ENCODE measurements around the gene USP50.
"Not testable (repeated sequence)": the region's sequence is repeated elsewhere in the genome, so short reads cannot be mapped to it uniquely, and the experiment has no call there.

Gene USP50

GRCh38 chr15:50546566-50546965 lies at the start of gene USP50:
Gene USP50 (minus strand): TSS chr15:50546666. CDS start chr15:50546525, 141 bp downstream.
- DNase-seq: no peak

GRCh38 chr15:50594311-50594710 lies 47.8 kb upstream of the USP50 start:
- DNase-seq: no peak

DNA sequence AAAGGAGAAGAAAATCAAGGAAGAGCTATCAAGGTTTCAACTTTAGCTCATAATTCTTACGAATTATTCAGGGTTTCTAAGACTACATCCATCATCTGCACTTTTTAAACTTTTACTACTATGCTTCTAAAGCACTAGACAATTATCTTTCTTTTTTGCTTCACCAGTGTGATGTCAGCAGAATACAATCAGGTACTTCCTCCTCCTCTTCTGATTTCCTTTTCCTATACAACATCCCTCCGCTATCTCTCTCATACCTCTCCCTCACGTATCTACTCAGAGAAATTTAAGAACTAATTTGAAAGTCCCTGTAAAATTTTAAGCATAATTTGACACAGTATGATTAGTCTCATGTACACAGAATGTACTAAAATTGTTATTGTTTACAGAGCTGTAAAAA lies 47.3 kb upstream of the USP50 start:
- DNase-seq: no peak

DNA sequence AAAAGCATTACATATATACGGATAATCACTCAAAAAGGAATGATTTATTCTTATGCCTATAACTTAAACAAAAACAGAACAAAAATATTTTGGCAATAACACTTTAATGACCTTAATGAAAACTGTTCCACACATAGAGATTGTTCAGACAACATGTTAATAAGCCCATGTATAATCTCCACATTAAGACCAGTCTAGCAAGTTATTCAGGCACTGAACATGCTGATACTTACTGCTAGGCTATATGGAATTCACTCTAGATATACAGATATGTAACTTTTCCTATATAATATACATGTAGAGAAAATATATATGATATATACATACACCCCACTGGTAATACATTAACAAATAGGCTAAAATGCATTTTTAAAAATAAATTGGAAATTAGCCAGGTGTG lies 43.8 kb upstream of the USP50 start:
- DNase-seq: no peak

GRCh38 chr15:50577492-50577891 lies 31.0 kb upstream of the USP50 start:
- DNase-seq: no peak

DNA sequence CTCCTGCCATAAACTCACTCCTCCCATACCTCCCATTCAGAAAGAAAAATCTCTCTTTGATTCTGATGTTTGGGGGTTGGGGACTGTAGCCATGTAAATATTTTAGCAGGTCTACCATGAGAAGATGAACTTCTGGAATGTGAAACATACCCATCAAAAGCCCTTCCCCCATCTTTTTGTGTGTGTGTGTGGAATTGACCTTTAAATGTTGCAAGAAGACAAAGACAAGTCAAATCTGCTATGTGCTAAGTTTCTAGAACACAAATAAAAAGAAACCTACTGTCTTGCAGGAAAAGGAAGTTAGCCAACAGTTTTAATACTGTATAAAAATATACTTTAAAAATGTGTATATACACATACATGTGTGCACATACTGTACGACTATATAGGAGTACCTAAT lies 29.7 kb upstream of the USP50 start:
- no peak for DNase-seq

- DNase-seq: not testable (repeated sequence)
Observed at GRCh38 chr15:50573842-50574241, 27.4 kb upstream of the USP50 start.

GRCh38 chr15:50563756-50564155 lies 17.3 kb upstream of the USP50 start:
- no peak for DNase-seq

DNA sequence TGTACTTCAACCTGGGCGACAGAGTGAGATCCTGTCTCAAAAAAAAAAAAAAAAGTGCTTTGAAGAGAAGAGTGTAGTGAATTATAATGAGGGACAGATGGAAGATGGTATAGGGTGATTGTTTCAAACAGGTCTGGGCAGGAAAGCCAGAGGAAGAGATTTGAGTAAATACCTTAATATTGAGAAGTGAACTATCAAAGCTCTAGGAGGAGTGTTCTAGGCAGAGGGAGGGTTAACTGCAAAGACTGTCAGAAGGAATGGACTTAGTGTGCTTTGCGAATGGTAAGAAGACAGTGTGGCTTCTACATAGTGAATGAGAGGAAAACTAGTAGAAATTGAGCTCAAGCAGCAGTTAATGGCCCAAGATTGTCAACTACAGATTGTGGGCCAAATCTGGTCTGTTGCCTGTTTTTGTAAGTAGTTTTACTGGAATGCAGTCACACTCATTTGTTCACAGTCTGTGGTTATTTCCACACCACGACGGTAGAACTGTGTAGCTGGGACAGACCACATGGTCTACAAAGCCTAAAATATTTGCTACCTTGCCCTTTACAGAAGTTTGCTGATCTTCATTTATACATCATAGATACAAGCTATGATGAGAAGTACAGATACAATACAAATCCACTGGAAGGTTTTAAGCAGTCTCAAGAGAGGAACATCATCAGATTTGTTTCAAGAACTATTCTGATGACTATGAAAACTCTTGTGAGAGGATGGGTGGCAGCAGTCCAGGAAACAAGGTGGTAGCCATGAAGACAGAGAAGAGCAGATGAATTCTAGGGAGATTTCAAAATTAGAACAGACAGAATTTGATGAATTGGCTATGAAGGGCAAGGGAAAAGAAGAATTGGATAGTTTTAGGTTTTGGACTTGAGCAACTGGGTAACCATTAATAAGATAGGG lies 16.5 kb upstream of the USP50 start:
- DNase-seq: no peak

DNA sequence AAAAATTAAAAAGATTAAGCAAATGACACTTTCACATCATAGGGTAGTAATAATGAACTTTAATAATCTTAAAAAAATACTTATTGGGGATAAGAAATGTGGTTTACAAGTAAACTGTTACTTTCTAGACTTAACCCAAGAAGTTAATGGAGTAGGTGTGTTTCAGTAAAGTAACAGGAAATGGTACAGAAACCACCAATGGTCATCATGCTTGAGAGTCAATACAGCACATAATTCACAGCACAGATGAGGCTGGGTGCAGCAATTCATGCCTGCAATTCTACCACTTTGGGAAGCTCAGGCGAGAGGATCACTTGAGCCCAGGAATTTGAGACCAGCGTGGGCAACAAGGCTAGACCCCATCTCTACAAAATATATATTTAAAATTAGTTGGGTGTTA lies 11.5 kb upstream of the USP50 start:
- no peak for DNase-seq

DNA sequence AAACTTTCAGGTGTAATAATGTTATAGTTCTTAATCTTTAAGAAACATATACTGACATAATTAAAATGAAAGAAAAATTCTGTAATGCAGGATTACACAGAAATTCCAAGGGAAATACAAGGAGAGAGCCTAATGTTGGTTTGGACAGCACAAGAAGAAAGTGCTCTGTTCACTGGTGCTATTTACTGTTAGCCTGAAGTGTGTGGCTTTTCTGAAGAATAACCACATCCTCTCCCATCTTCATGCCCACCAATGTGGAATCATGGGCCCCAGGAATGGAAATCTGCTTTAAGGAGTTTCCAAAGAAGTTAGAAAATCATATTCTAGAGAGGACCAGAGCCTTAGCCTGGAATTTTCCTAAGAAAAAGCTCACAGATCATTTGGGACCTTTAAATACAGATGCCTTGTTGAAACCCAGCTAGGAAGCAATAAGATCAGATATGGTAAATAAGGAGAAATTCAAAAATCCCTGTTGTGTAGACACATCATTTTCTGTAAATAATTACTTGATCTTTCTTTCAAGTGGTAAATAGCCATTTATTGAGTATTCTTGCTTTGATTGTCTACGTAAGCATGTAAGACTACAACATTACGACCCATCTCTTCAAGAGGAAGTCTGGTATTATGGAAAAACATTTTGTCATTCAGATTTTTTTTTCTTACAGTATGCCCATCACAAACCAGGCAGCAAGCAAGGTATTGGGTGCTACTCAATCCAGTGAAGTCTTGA lies 10.3 kb upstream of the USP50 start:
- no peak for DNase-seq

DNA sequence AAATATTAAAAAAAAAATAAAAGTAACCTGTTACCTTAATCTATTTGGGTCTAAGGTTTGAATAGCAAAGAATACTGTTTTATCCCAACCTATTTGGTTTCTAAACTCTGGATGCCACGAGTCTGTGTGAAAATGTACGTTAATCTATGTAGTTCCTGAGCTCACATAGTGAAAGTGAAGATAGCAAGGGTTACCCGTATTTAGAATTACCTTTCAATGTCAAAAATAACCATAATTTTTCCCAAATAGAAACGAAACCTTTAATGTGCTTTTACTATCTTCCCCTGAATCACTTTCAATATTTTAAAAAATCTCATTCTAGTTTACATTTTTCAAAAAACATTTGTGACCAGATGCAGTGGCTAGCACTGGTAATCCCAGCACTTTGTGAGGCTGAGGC lies 5.8 kb upstream of the USP50 start:
- no peak for DNase-seq

- DNase-seq: no peak
Observed at GRCh38 chr15:50549326-50549725, 2.9 kb upstream of the USP50 start.

GRCh38 chr15:50544368-50544767 lies 2.1 kb downstream of the USP50 start:
- DNase-seq: no peak

- no peak for DNase-seq
Observed at GRCh38 chr15:50543556-50543955, 2.9 kb downstream of the USP50 start.

- no peak for DNase-seq
Observed at GRCh38 chr15:50542887-50543210, 3.6 kb downstream of the USP50 start.

DNA sequence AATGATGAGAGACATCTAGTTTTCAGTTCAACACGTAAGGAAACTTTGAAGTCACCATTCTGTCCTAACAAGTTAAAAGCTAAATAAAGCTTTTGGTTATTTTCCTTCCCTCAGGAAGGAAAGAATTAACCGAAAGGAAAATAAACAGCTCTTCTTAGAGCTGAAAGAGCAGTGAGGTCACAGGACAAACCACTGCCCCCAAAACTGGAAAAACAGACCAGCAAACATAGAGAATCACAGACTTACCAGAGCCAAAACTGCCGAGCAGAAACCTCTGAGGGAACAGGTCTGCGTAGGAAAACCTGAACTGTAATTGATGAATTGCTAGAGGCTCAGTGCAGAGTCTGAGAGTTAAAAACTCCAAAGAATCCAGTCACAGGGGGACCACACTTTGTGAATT lies 14.7 kb downstream of the USP50 start:
- DNase-seq: no peak

- no peak for DNase-seq
Observed at GRCh38 chr15:50531163-50531562, 15.3 kb downstream of the USP50 start.

GRCh38 chr15:50523851-50524251 lies 22.6 kb downstream of the USP50 start:
- DNase-seq: no peak

DNA sequence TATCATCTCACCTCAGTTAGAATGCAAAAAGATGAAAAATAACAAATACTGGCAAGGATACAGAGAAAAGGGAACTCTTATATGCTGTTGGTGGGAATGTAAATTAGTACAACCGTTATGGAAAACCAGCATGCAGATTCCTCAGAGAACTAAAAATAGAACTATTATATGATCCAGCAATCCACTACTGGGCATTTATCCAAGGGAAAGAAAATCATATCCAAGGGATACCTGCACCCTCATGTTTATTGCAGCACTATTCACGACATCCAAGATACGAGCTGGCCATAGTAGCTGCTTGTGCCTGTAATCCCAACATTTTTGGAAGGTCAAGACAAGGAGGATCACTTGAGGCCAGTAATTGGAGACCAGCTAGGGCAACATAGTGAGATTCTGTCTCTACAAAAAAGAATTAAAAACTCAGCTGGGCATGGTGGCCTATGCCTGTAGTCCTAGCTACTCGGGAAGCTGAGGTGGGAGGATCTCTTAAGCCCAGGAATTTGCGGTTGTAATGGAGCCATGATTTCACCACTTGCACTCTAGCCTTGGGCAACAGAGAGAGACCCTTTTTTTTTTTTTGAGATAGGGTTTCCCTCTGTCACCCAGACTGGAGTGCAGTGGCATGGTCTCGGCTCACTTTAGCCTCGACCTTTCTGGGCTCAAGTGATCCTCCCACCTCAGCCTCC lies 26.6 kb downstream of the USP50 start:
- no peak for DNase-seq

- DNase-seq: no peak
Observed at GRCh38 chr15:50513001-50513400, 33.5 kb downstream of the USP50 start.

GRCh38 chr15:50506121-50506520 lies 40.3 kb downstream of the USP50 start:
- DNase-seq: no peak

- DNase-seq: not testable (repeated sequence)
Observed at GRCh38 chr15:50505656-50506055, 40.8 kb downstream of the USP50 start.

DNA sequence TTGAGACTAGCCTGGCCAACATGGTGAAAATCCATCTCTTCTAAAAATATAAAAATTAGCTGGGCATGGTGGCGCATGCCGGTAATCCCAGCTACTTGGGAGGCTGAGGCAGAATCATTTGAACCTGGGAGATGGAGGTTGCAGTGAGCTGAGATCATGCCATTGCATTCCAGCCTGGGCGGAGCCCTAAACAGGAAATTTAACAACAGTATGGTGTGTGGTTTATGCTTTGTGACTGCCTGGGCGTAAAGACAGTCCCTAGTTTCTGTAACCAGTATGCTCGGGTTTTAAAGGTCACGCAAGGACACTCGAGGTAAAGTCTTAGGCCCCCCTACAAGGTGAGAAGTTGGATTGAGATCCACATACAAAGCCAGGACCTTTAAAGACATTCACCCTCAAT lies 43.3 kb downstream of the USP50 start:
- DNase-seq: no peak
